HuH-7.5 (cell line): Measurements from ENCODE around the gene NAP1L4.
A peak's percentile ranks its signal among the peaks of the same experiment; 100 is the strongest.

ENCODE experiments used
- DNase-seq: peaks from one replicate; pipeline ENCODE4 v3.0.0; 2011; ENCODE audit warnings: low spot score

Gene NAP1L4

GRCh38 chr11:2992997-2993325, 832 bp upstream of the NAP1L4 start:
- DNase-seq, result peak; percentile 42

GRCh38 chr11:2991452-2992233, 486 bp downstream of the NAP1L4 start:
- no peak for DNase-seq

GRCh38 chr11:2990617-2991451, 1.3 kb downstream of the NAP1L4 start:
- peak; percentile 64 for DNase-seq

GRCh38 chr11:2989551-2989950, 2.6 kb downstream of the NAP1L4 start:
- no peak for DNase-seq

- no peak for DNase-seq
Observed at GRCh38 chr11:2989006-2989405, 3.1 kb downstream of the NAP1L4 start.

DNA sequence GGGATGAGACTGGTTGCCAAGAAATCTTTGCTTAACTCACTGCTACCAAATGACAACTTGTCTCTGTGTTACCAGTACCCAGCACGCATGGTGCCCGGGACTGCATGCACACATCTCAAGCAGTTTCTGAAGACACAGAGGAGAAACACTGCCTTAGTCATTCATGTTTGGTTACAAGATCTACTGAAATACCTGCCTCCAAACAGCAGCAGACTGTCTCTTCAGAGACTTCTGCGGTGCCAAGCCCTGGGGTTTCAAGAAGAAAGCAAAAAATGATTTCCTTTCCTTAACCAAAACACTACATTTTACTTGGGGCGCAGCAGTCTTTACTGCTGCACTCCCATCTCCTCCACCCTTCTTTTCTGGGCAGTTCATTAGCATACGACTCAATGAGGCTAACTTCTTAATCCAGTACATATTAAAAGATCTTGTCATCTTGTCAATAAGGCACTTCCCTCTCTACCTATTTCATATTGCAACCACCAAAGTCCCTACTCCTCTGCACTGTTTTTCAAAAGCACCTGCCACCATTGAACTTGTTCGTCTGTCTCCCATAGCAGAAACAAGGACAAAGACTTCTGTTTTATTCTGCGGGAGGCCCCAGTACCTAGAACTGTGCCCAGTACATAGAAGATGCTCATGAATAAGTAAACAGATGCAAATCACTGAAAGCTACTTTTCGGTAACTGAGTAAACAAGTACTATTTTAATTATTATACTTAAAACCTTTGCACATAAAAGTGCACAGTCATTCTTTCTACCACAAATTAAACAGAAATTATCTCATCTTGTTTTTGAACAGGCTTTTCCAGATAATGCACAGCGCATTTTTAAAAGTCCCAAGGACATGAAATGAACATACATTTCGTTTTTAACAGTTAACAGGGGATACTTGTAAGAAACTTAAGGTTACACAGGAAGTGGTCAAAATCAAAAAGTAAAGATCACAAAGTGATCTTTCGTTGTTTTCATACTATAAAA, 4.0 kb downstream of the NAP1L4 start:
- DNase-seq, result no peak

GRCh38 chr11:2983908-2984307, 8.2 kb downstream of the NAP1L4 start:
- no peak for DNase-seq

DNA sequence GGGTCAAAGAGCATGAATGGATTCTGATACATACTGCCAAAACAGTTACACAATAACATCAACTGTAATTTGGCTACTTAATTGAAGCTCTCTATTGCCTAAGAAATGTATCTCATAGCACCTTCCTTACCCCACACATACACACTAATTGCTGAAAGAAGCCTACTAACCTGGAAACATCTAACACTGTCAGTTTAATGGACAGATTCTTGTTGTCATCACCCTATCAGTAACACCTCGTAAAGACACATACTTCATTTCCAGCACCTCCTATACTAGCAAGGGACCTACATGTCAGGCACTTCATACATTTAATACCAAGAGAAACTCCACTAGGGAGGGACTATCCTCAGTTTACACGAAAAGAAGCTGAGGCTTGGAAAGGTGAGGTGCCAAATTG, 9.9 kb downstream of the NAP1L4 start:
- DNase-seq, result no peak

GRCh38 chr11:2981130-2981529, 11.0 kb downstream of the NAP1L4 start:
- no peak for DNase-seq

DNA sequence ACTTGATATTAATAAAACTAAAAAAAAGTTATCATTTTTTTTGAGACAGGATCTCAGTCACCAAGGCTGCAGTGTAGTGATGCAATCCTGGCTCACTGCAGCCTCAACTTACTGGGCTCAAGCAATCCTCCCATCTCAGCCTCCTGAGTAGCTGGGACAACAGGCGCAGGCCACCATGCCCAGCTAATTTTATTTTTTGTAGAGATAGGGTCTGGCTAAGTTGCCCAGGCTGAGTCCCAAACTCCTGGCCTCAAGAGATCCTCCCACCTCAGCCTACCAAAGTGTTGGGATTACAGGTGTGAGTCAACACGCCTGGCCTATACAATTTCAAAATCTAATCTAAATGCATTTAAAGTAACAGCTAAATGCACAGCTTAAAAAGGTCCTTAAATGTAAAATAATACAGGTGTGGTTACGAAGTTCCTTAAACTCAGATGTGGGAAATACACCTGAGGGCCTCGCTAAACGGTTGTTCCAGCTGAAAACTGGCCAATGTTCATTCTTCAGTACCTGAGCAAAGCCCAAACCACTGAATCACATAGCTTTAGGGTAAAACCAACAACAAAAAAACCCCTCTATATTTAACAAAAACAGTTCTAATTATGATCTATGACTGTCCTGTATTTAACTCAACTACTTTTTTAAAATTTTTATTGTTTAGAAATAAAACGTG, 11.8 kb downstream of the NAP1L4 start:
- DNase-seq, result no peak

DNA sequence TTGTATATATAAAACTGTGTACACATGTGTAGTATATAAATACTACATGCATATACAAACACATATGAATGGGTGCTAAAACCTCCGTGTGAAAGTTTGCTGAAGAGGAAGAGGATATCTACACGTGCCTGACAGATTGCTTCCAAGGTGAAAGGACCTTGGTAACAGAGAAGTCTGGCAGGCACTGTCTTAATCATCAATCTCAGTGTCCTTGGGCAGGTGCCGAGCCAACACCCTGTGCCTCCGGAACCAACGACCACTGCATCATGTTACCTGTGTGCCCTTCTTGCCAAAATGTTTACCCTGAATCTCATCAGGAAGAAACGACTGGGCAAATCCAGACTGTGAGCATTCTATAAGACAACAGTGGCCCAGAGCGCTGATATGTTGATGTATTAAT, 15.0 kb downstream of the NAP1L4 start:
- no peak for DNase-seq

- no peak for DNase-seq
Observed at GRCh38 chr11:2976294-2977063, 15.7 kb downstream of the NAP1L4 start.

- no peak for DNase-seq
Observed at GRCh38 chr11:2975594-2975993, 16.5 kb downstream of the NAP1L4 start.

DNA sequence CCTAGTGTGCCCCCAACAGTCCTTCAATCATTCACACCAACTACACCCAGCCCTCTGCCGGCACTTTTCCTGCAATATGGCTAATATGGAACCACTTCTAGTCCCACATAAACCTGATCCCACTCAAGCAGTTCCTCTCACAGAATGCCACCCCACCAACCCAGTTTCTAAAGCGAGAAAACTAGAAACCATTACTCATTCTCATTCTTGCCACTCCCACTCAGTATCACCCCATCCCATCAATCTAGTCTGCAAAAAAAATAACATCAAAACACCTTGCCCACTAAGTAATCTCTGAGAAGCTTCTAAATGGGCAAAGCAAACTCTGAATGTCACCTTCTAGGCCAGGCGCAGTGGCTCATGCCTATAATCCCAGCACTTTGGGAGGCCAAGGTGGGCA, 17.9 kb downstream of the NAP1L4 start:
- DNase-seq, result no peak

DNA sequence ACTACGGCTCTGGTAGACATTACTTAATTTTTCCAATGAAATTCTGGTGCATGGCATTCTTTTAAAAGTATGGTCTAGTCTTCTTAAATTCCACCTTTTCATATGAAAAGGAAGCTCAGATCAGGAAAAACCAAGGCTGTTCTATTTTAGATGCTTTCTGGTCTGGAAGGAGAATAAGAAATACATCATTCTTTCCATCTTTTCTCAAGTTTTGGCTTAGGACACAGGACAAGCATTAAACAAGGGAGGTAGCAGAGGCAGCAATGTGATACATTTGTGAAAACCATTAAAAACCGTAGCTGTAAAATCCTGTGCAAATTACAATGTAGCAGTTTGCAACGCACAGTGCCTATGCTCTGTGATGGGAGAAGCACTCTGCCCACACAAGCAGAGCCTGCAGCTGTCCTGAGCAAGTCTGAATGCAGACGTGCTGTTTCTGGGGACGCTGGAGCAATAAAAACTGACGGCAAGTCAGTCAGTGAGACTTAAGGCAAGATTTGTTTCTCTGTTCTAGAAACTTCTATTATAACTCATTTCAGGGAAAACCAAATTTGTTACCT, 23.7 kb downstream of the NAP1L4 start:
- no peak for DNase-seq

GRCh38 chr11:2964782-2965181, 27.3 kb downstream of the NAP1L4 start:
- DNase-seq, result no peak

DNA sequence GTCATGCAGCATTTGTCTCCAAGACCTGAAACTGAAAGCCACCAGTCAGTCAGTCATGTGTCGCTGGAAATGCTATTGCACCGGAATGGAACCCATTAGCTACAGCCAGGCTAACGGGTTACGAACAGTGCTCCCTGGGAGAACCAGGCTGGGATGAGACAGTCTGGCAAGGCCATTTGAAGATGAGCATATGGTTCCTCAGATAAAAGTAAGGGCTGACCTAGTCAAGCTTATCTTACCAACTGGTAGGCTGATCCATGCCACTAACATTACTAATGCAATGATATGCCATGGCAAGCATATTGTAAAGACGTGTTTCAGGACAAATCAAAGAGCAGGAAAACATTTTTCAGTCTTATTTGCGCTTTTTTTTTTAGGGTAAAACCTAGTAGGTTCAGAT, 28.4 kb downstream of the NAP1L4 start:
- DNase-seq, result no peak

GRCh38 chr11:2963112-2963754, 28.9 kb downstream of the NAP1L4 start:
- DNase-seq, result no peak

DNA sequence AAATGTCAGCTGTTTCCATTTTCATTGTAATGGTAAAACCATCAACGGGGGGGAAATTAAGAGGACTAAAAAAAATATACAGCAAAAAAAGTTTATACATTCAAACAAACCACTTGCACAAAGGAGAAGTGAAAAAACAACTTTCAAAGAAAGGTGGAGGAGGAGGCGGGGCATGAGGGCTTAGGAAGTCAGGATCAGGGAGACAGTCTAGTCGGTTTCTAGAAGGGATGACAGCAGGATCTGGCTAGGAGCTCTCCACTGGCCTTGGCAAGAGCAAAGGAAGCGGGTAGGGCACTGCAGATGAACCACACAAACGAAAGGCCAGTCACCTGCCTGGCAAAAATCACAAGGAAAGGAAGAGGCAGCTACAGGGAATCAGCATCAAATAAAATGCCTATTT, 31.0 kb downstream of the NAP1L4 start:
- no peak for DNase-seq

DNA sequence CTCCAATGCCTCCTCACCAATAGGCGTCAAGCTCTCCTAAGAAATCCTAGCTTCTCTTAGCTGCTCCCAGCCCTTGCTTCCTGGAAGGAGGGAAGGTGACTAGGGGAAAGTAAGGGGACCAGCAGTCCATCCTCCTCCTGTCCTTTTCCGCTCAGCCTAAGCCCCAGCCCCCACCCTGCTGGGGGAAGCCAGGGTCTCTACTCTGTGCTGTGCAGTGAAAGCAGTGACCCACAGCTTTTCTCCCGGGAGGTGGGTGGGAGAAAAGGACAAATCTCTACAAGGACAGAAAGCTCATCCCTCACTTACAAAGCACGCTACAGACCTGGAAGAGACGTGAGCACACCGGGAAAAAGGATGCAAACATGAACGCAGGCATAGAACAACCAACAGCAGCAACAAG, 32.0 kb downstream of the NAP1L4 start:
- no peak for DNase-seq
